PC-9 (cell line): ENCODE data around the gene DDX27. TPM values are rescaled to one million over a fixed set of nuclear protein-coding genes. Genes with fewer than 3 reads are reported as not detected.

ENCODE experiments used
- BruUV-seq: library from RNA; stranded (reverse); fragments of 400-500 nt; replicated peaks from 2 replicates; lab custom pipeline; 2021; lab: Mats Ljungman, UMichigan
- CTCF ChIA-PET: fragments of 300-600 bp; sonication (Branson Sonifier 250); formaldehyde crosslinking; loops from one replicate; lab custom pipeline; 2022; ENCODE audit warnings: antibody characterized with exemption; lab: Charles Lee
- POLR2A ChIA-PET: fragments of 300-600 bp; sonication (Branson Sonifier 250); formaldehyde crosslinking; loops from one replicate; lab custom pipeline; 2022; ENCODE audit warnings: antibody characterized with exemption; ENCODE audit not compliant: unreplicated experiment; lab: Charles Lee
- DNase-seq, 2 experiments: peaks; one replicate each; pipeline versions ENCODE4 v3.0.0 to v3.0.0-alpha.2; 2015 to 2022; ENCODE audit warnings: mixed read lengths in 1 of 2
- H2AFZ ChIP-seq: fragments of 200-600 bp; sonication (generic); 2 replicates; pipeline ENCODE4 v1.8.1; 2017; ENCODE audit warnings: antibody characterized with exemption
- H3F3A ChIP-seq: fragments of 200-600 bp; sonication (generic); 2 replicates; pipeline ENCODE4 v1.8.1; 2017; ENCODE audit warnings: antibody characterized with exemption, mild to moderate bottlenecking, low read depth; ENCODE audit not compliant: insufficient read depth
- H3K27ac ChIP-seq: fragments of 200-600 bp; sonication (generic); 2 replicates; pipeline ENCODE4 v1.6.1; 2016; ENCODE audit warnings: mixed run types
- H3K27me3 ChIP-seq: fragments of 200-600 bp; sonication (generic); 2 replicates; pipeline ENCODE4 v1.6.1; 2016; ENCODE audit warnings: low read depth, mixed run types; ENCODE audit not compliant: insufficient read depth
- H3K36me3 ChIP-seq: fragments of 200-600 bp; sonication (generic); 2 replicates; pipeline ENCODE4 v1.6.1; 2016; ENCODE audit warnings: low read depth, mixed run types
- H3K4me1 ChIP-seq: fragments of 200-600 bp; sonication (generic); replicated peaks from 2 replicates; pipeline ENCODE4 v1.6.1; 2016; ENCODE audit warnings: mixed run types; ENCODE audit not compliant: insufficient read depth
- H3K4me2 ChIP-seq: fragments of 200-600 bp; sonication (generic); 2 replicates; pipeline ENCODE4 v1.6.1; 2017; ENCODE audit warnings: mixed run types
- H3K4me3 ChIP-seq: fragments of 200-600 bp; sonication (generic); 2 replicates; pipeline ENCODE4 v1.6.1; 2016; ENCODE audit warnings: mixed run types
- H3K79me2 ChIP-seq: fragments of 200-600 bp; sonication (generic); 2 replicates; pipeline ENCODE4 v1.6.1; 2017; ENCODE audit warnings: low read depth, mixed run types
- H3K9me2 ChIP-seq: fragments of 200-600 bp; sonication (generic); 2 replicates; pipeline ENCODE4 v1.8.1; 2017; ENCODE audit warnings: mild to moderate bottlenecking; ENCODE audit not compliant: insufficient read depth
- H3K9me3 ChIP-seq: fragments of 200-600 bp; sonication (generic); 2 replicates; pipeline ENCODE4 v1.8.1; 2016; ENCODE audit warnings: low read depth; ENCODE audit not compliant: insufficient read depth
- H4K20me1 ChIP-seq: fragments of 200-600 bp; sonication (generic); 2 replicates; pipeline ENCODE4 v1.8.1; 2017; ENCODE audit not compliant: insufficient read depth
- EZH2 ChIP-seq: fragments of 200-600 bp; sonication (generic); IDR thresholded peaks from 2 replicates; pipeline ENCODE4 v1.8.0; 2017; ENCODE audit warnings: antibody characterized with exemption, low read depth
- intact Hi-C: fragments of 100-400 bp; cut with micrococcal nuclease; formaldehyde crosslinking; loops from one replicate; pipeline ENCODE4 v1.10.0; 2022; ENCODE audit not compliant: unreplicated experiment
- total RNA-seq: library from RNA; stranded (reverse); gene quantifications from 2 replicates; pipeline ENCODE4 v1.2.3, GENCODE V29; 2021
- TF ChIP-seq, protein P1 (sequence below): fragments of 200-600 bp; sonication (generic); conservative IDR thresholded peaks from 2 replicates; pipeline ENCODE4 v1.6.1; 2017; ENCODE audit warnings: mixed run types, antibody characterized with exemption, mild to moderate bottlenecking, moderate library complexity

The DDX27 gene
- total RNA-seq, 1 experiment from 2014 or later = 64.4 TPM

DNA sequence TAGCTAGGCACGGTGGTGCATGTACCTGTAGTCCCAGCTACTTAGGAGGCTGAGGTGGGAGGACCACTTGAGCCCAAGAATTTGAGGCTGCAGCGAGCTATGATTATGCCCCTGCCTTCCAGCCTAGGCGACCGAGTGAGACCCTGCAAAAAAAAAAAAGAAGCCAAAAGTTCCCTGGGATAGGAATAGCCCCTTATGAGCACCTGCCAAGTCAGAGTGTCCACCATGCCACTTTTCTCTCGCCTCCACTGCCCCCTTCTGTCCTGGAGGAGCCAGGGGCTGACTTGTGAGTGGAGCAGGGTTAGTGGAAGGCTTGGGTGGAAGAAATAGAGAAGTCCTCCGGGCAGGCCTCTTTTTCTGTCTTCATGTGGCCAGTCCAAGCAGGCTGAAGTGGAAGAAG is 12.1 kb upstream of the DDX27 start:
- H3K4me1 ChIP-seq = no peaks in the 10 kb centered on the region
- no peaks in the 10 kb centered on the region for H3K79me2 ChIP-seq
- H3K36me3 ChIP-seq = no peaks in the 10 kb centered on the region
- TF ChIP-seq, protein P1, sequence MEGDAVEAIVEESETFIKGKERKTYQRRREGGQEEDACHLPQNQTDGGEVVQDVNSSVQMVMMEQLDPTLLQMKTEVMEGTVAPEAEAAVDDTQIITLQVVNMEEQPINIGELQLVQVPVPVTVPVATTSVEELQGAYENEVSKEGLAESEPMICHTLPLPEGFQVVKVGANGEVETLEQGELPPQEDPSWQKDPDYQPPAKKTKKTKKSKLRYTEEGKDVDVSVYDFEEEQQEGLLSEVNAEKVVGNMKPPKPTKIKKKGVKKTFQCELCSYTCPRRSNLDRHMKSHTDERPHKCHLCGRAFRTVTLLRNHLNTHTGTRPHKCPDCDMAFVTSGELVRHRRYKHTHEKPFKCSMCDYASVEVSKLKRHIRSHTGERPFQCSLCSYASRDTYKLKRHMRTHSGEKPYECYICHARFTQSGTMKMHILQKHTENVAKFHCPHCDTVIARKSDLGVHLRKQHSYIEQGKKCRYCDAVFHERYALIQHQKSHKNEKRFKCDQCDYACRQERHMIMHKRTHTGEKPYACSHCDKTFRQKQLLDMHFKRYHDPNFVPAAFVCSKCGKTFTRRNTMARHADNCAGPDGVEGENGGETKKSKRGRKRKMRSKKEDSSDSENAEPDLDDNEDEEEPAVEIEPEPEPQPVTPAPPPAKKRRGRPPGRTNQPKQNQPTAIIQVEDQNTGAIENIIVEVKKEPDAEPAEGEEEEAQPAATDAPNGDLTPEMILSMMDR = peak; percentile 38; the same call in 1 of the 2 replicates
- TF ChIP-seq EZH2 = no peak
- POLR2A ChIA-PET = no interaction called here
- H3K27me3 ChIP-seq = no peaks in the 10 kb centered on the region
- no peak overlapping the region for H2AFZ ChIP-seq
- H3F3A ChIP-seq = no peaks in the 10 kb centered on the region
- no peak overlapping the region for H3K4me3 ChIP-seq
- BruUV-seq = no TSS peak
- H3K9me3 ChIP-seq = no peaks in the 10 kb centered on the region
- H4K20me1 ChIP-seq = no peaks in the 10 kb centered on the region
- intact Hi-C loops = no loop called here
- DNase-seq = no peak
- CTCF ChIA-PET = interaction anchor here (0.8 kb wide), 1 partner anchor 27 kb away, joined by 3 read pairs; no protein-coding TSS in a partner anchor
- no peak overlapping the region for H3K4me2 ChIP-seq
- no peaks in the 10 kb centered on the region for H3K9me2 ChIP-seq
- no peak overlapping the region for H3K27ac ChIP-seq

DNA sequence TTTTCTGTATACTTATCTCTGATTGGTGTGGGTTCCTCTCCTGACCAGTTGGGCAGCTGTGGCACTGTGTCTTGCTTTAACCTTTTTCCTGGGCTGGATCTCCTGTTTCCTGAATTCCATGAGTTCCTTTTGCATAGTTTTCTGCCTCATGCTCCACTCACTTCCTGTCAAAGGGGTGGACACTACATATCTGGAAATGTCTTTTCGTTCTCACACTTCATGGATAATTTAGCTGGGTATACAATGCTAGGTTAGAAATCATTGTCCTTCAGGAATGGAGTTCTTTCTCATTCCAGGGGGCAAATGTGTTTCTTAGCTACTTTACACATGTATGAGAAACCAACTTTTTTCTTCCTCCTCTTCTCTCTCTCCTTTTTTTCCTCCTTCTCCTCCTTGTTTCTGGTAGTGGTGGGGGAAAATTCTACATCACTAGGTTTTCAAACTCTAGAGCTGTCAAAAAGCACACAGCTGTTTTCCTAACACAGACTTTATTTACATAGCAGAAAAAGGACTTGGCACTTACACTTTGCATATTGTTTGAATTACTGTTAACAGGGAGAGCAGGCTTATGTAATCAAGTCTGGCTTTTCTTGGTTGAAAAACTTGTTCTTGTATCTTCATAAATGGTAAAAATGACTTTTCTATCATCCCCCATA is 9.0 kb upstream of the DDX27 start:
- H3K36me3 ChIP-seq = no peaks in the 10 kb centered on the region
- H3F3A ChIP-seq = no peaks in the 10 kb centered on the region
- TF ChIP-seq EZH2 = no peak
- TF ChIP-seq, protein P1 = no peak
- H3K79me2 ChIP-seq = no peaks in the 10 kb centered on the region
- ChIA-PET CTCF (interaction anchor here (0.6 kb wide), 1 partner anchor 798 kb away, joined by 3 read pairs; no protein-coding TSS in a partner anchor), POLR2A (no interaction called here)
- no peak overlapping the region for H3K4me3 ChIP-seq
- no TSS peak for BruUV-seq
- H3K4me1 ChIP-seq = no peaks in the 10 kb centered on the region
- no peaks in the 10 kb centered on the region for H3K27me3 ChIP-seq
- H3K4me2 ChIP-seq = no peak overlapping the region
- intact Hi-C loops = no loop called here
- no peak overlapping the region for H2AFZ ChIP-seq
- no peaks in the 10 kb centered on the region for H3K9me3 ChIP-seq
- H4K20me1 ChIP-seq = no peaks in the 10 kb centered on the region
- H3K9me2 ChIP-seq = no peaks in the 10 kb centered on the region
- no peak for DNase-seq
- no peak overlapping the region for H3K27ac ChIP-seq

DNA sequence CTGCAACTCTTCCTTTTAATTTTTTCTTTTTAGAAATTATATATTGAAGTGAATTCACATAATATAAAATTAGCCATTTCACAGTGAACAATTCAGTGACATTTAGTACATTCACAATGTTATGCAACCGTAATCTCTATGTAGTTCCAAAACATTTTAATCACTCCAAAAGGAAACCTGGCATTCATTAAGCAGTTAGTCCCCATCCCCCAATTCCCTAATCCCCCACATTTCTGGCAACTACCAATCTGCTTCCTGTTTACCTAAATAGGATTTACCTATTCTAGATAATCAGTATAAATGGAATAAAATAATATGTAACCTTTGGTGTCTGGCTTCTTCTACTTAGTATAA is 8.5 kb upstream of the DDX27 start:
- TF ChIP-seq, protein P1 = no peak
- TF ChIP-seq EZH2 = no peak
- Histone ChIP-seq H3F3A (no peaks in the 10 kb centered on the region), H3K9me2 (no peaks in the 10 kb centered on the region), H3K9me3 (no peaks in the 10 kb centered on the region), H2AFZ (no peak overlapping the region), H3K4me3 (no peak overlapping the region), H3K4me1 (no peaks in the 10 kb centered on the region), H3K27me3 (no peaks in the 10 kb centered on the region), H3K79me2 (no peaks in the 10 kb centered on the region), H3K4me2 (no peak overlapping the region), H3K36me3 (no peaks in the 10 kb centered on the region), H4K20me1 (no peaks in the 10 kb centered on the region), H3K27ac (no peak overlapping the region)
- BruUV-seq = no TSS peak
- POLR2A ChIA-PET = no interaction called here
- intact Hi-C loops = no loop called here
- no peak for DNase-seq
- CTCF ChIA-PET = interaction anchor here (0.6 kb wide), 1 partner anchor 797 kb away, joined by 3 read pairs; no protein-coding TSS in a partner anchor
